NCI-H82 treated with DMSO at 0.1 percent for 48 hours (cell line): Measurements from ENCODE around the gene APLP2.

Source experiments
- DNase-seq: peaks from one replicate; lab custom pipeline; 2025; ENCODE audit not compliant: unreplicated experiment; lab: John Stamatoyannopoulos, UW

APLP2 gene

DNA sequence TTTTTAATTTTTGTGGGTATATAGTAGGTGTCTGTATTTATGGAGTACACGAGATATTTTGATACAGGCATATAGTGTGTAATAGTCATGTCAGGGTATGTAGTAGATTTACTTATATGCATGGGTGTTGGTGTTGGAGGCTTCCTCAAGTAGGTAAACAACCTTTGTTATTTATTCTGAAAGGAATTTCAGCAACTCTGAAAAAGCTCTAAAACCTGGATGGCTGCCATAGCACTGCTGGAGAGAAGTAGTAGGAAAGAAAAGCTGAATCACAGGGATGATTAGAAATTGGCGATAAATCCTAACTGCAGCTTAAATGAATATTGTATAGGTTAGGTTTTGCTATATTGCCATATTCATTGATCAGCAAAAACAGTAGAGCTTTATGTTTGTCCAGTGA, 45.5 kb downstream of the APLP2 start:
- no peak for DNase-seq

DNA sequence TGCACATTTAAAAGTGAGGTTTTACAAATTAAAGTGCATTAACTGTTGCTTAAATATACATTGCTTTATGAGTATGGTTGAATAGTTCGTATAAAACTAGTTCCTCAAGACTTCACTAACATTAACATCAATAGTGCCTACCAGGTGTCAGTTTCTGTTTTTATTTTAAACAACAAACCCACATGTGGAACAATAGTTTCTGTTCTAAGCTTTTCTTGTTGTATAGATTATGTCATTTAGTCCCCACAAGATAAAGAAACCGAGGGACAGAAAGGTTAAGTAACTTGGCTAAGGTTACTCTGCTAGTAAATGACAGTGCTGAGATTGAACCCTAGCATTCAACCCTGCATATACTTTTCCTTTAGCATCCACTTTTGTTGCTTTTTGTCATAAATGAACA, 48.5 kb downstream of the APLP2 start:
- DNase-seq, result no peak

DNA sequence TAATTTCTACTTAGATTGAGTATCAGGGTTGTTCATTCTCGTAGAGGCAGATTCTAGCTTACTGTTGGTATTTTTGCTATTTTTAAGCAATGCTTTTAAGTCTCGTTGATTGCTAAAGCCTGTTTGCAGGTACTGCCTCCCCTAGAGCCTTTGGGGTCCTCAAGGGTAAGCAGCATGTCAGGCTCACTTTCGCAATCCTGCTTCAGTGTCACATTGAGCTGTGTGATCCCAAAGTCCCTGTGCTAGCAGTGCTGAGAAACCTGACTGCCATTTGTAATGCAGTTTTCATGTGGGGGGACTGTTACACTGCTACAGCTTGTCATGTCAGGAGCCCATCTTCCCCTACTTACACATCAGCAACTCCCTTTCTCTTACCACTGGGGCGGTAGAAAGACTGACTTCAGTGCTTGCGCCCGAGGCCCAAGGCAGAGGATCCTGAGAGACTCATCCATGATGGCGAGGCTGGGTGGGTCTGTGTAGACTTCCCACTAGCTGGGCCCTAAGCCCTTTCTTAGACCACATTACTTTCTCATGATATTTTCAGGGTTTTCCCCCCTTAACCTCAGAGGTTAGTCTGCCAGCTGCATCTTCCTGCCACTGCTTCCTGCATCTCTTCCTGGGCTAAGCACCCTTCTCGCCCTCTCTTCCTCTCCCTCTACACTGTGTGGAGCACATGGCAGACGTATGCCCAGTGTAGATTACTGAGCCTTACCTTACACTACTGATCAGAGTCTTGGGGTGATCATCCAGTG, 49.1 kb downstream of the APLP2 start:
- no peak for DNase-seq

DNA sequence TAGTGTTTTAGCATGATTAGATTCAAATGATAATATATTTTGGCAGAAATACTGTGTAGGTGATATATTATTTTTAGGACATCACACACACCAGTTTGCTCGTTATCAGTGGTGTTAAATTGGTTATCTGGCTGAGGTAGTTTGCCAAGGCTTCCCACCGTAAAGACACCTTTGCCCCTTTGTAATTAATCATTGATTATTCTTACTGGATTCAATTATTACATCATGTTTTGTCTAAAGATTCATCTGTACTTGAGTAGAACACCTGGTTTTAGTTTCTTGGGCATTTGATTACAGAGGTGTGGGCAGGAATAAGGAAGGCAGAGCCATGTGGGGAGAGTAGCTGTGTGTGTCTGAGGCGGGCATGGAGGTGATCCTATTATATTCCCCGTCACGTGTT, 50.4 kb downstream of the APLP2 start:
- DNase-seq, result no peak

DNA sequence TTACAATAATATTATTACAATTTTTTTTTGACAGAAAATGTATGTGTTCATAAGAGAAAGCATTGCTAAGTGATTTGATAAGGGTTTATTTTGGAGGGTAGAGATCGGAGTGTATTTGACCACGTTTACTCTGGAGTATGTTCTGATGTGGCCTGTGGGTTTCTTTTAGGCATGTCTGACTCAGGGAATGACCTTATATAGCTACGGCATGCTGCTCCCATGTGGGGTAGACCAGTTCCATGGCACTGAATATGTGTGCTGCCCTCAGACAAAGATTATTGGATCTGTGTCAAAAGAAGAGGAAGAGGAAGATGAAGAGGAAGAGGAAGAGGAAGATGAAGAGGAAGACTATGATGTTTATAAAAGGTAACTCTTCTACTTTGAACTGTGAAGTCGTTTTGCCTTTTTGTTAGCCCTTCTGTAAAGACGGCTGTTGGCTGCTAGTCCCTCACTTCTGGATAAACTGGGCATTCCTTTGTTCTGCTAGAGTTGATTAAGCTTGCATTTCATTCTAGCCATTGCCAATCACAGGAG, 51.8 kb downstream of the APLP2 start:
- DNase-seq, result no peak

DNA sequence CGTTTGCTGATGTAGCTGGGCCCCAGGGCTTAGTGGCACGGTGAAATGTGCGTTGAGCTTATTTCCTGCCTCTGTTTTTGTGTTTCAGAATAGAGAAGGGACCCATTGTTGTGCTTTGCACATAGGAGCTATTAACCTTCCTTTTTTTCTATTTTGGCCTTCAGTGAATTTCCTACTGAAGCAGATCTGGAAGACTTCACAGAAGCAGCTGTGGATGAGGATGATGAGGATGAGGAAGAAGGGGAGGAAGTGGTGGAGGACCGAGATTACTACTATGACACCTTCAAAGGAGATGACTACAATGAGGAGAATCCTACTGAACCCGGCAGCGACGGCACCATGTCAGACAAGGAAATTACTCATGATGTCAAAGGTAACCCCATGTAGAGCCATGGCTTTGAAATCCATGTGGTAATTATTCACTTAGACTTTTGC, 52.5 kb downstream of the APLP2 start:
- DNase-seq, result no peak

DNA sequence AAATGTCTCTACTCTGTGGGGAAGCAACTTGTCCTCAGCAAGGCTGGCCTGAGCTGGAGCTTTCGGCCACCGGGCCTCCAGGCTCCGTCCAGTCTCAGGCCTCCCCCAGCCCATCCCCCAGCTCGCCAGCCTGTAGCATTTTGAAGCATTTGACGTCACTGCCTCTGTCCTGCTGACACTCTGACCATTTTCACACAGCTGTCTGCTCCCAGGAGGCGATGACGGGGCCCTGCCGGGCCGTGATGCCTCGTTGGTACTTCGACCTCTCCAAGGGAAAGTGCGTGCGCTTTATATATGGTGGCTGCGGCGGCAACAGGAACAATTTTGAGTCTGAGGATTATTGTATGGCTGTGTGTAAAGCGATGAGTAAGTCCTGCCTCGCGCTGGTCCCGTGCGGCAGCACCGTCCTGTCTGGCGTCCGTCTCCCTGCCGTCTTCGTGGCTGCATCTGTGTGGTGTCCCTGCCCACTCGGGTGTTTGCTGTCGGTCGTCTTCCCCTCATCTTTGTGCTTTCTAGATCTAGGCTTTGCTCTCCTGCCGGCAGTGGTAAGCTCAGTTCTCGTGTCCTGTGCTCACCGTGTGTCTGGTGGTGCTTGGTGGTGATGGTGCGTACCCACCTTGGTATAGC, 53.8 kb downstream of the APLP2 start:
- DNase-seq, result no peak

DNA sequence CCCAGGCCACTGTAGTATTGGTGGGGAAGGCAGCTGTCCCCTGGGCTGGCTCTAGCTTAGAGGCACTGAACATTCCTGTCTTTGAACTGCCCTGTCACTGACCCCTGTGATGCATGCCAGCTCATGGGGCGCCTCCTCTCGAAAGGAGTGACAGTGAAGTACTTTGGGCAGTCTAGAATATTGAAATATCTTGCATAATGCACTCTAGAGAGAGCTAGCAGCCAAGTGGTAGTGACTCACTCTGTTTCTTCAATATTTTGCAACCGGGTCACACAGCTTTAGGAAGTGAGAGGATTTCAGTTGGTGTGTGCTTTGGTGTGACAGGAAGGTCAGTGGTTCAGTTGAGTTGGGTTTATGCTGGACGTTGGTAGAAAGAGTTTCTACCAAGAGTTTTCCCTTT, 54.4 kb downstream of the APLP2 start:
- DNase-seq, result no peak

DNA sequence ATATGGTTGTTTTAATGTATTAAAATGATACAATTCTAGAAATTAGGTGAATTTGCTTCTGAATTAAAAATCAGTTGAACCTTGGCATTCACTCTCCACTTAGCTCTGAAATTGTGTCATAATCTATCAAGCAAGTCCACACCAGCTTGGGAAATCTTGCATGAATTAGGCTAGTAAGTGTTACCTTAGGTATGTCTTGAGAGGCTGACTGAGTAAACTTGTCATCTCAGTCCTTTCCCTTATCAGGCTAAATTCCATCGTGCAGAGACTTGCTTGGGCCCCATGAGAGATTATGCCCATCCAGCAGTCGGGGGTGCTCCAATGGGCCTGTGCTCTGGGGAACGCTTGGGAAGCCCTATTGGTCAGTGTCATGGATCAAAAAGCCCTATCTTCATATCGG, 55.9 kb downstream of the APLP2 start:
- DNase-seq, result no peak

DNA sequence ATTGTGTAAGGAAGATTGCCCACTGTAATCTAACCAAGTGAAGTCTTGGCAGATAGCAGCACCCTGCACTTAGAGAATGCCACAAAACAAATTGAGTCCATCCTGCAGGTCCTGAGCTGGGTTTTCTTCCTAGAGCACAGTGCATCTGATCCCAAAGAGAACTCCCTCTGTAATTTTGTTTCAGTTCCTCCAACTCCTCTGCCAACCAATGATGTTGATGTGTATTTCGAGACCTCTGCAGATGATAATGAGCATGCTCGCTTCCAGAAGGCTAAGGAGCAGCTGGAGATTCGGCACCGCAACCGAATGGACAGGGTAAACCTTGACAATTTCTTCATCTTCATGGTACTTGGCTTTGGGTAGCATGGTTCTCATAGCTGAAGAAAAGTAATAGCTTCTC, 56.8 kb downstream of the APLP2 start:
- no peak for DNase-seq

DNA sequence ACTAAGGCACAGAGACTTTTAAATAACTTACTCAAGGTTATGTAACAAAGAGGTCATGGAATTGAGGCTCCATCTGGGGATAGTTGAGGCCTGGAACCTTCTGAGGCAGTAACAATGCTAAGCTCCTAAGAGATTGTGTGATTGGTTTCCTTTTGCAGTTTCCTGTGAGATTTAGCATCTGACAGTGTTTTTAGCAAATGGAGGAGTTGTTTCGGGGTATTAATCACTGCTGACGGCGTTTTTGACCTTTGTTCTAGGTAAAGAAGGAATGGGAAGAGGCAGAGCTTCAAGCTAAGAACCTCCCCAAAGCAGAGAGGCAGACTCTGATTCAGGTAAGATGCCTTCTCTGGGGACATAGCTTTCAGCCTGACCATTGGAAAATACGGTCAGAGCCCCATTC, 57.8 kb downstream of the APLP2 start:
- DNase-seq, result no peak

DNA sequence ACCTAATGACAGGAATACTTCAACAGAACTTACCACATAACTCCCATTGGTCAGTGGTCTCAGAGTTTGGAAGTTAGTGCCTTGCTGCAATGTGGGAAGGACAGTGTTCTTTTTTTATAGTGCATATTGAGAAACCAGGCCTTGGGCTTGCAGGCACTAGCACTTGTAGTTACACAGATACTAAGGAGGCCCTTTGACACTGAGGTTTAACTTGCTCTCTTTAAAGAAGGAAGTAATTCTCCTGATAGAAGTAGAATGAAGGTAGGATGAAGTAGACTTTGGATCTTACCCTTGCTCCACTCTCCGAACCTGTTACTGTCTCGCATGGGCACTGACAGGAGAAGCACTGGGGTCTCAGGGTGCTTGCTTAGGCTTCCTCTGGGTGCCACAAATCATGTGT, 58.9 kb downstream of the APLP2 start:
- DNase-seq, result no peak

DNA sequence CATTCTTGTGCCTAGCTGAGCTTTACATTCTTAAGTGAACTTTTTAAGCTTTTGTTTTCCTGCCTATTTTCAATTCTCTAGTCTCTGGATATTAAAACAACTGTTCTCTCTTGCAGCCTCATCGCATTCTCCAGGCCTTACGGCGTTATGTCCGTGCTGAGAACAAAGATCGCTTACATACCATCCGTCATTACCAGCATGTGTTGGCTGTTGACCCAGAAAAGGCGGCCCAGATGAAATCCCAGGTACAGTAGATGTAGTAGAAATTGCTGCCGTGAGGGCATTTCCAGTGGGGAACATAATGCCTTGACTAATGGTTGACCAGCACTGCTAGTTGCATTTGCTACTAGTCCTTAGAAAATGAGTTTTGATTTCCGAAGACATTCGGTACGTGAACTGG, 60.2 kb downstream of the APLP2 start:
- no peak for DNase-seq

DNA sequence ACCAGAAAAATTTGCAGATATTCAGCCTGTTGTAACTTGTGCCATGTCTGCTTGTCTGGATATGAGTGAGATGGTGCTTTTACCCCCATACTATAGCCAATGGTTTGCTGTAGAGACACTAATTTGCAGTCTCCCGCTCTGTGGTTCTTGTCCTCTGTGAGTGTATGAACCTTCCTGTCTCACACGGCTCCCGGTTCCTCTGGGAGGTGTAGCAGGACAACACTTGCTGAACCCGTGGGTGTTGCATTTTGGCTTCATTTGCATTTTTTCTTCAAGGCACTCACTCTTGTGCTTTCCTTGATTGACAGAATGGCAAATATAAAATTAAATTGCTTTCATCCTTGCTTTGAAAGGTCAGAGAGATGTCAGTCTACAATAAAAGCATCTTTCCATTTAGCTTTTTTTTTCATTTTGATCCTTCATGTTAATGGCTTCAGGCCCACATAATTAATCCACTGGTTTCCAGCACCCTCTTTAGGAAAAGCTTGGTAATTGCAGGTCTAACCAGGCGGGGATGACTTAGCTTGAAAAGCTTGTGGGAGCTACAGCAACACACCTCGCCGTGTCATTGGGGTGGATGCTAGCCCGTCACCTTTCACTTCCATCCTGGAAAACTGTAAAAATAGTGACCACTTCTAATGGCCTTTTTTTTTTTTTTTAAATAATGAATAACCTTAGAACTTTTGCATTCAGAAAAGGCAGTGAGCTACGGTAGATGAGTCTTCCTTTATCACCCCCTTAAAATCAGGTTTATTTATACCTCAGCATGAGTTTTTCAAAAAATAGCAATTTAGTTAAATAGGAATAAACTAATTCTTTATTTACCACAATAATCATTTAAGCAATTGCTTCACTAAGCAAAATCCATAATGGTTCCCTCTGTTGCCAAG, 62.5 kb downstream of the APLP2 start:
- no peak for DNase-seq

DNA sequence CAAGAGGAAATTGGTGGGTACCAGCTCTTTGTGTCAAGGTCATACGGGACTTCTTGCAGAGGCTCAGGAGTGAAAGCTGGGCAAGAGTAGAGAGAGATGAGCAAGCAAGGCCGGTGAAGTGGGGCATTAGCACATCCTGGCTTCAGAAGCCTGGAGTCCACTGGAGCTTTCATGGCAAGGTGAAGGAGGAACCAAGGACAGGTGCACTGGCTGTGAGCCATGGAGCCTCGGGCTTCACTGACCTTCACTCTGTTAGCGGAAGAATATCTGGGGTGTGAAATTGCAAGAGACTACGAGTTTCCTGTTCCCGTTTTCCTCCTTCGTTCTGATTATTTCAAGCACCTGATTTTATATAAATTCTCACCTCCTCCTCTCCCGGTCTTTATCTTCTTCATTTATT, 64.0 kb downstream of the APLP2 start:
- DNase-seq, result no peak

DNA sequence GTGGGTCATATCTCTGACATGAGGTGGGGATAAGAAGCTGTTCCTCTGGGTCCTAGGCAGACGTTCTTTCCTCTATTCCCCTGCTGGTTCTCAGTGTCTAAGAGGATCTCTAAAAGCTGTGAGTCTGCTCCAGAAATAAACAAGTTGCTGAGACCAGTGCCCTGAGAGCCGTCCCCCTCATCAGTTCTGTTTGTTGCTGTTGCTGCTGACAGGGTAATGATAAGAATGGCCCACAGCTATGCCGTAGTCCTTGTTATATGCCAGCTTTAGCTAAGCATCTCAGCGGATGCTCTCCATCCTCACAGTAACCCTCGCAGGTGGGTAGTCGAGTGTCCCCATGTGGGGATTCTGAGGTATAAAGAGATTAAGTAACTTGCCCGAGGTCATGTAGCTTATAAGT, 66.4 kb downstream of the APLP2 start:
- no peak for DNase-seq

DNA sequence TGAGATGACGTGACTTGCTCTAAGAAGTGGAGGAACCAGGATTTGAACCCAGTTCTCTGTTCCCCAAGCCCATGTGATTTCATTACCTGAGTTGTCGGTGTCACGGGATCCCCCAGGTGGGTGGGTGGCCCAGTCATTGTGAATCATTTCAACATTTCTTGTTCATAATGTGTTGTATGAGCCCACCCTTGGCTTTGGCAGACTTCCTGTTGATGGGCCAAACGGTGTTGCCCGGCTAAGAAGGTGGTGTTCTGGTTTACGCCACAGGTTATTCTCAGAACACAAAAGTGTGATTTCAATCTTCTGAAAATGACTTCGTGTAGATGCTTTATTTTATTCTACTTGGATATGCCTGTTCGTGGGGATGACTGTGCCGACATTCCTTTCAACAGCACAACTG, 68.3 kb downstream of the APLP2 start:
- DNase-seq, result no peak

DNA sequence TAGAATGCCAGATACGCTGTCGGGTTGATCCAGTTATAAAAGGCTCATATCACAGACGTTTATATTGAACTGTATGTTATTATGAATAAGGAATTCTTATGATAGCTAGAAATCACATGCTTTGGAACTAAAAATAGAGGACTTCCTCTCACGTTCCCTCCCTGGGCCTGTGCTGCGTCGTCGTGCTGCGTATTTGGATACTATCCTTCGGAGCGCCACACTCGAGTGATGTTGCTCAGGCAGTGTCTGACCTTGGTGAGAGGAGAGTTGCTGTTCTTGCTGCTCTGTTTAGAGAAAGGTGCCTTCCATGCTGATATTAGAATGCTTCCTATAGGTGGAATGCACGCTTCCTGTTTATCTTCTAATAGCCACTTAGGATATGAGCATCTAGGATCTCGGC, 69.7 kb downstream of the APLP2 start:
- no peak for DNase-seq

DNA sequence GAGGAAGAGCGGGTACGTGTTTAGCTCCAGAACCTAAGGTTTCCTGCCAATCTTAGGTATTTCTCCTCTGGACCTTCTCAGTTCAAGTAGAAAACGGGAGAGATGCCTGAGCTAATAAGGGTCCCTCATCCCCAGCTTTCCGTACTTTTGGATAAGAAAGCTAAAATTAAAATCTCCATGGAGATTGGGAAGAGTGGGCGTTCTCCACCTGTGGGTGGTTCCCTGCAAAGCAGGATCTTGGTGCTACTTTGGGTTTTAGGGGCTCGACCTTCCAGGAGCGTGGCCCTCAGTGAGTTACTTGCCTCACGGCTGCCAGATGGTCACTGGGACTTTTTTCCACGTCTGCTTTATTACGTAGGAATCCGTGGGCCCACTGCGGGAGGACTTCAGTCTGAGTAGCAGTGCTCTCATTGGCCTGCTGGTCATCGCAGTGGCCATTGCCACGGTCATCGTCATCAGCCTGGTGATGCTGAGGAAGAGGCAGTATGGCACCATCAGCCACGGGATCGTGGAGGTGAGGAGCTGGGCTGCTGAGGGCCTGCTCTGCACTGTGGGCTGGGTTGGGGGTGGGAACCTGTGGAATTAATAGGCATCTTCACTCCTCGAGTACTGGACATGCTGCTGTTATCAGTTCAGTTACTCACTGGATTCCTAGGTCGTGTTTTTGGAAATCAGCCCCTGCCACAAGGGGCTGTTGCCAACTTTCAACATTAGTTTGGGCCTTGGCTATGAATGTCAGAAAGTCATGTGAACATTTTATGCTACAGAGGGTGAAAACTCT, 72.1 kb downstream of the APLP2 start:
- DNase-seq, result no peak

DNA sequence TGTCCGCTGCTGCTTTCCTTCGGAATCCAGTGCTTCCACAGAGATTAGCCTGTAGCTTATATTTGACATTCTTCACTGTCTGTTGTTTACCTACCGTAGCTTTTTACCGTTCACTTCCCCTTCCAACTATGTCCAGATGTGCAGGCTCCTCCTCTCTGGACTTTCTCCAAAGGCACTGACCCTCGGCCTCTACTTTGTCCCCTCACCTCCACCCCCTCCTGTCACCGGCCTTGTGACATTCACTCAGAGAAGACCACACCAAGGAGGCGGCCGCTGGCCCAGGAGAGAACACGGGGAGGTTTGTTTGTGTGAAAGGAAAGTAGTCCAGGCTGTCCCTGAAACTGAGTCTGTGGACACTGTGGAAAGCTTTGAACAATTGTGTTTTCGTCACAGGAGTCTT, 74.4 kb downstream of the APLP2 start:
- no peak for DNase-seq

DNA sequence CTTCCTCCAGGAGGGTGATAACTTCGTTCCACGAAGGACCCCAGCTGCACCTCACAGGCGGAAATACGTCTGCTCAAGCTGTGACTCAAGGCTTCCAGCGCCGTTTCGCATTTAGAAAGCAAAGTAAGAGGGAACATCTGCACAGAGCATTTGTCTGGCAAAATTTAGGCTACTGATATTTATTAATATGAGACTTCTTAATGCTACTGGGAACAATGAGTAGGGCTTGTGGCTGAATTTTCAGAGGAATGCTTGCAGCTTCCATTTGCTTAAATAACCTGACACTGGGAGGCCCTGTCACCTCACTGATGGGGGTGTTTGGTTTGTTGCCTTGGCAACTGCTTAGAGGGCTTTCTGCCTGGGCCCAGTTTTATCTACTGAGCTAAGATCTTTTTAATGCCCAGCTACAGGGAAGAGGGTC, 75.2 kb downstream of the APLP2 start:
- no peak for DNase-seq
